ENCODE results near the gene IRF4. TPM values are rescaled to one million over a fixed set of nuclear protein-coding genes. Genes with fewer than 3 reads are reported as not detected.

The IRF4 gene
- total RNA-seq, 3 donors from 2014 or later, result 2.8 to 10.5 (median 4.5) TPM

- H3K36me3 ChIP-seq (ENCODE audit: low read depth), result no peaks in the 10 kb centered on the region
- no peaks in the 10 kb centered on the region for H3K9me3 ChIP-seq
- DNase-seq (no peak), ATAC-seq (no peak)
- no peak overlapping the region for H3K4me3 ChIP-seq
- TF ChIP-seq CTCF (IDR thresholded peaks at IDR 0.05), result no peak
- no peaks in the 10 kb centered on the region for H3K4me1 ChIP-seq (ENCODE audit: low read depth)
- intact Hi-C loops (cut with DNase I, micrococcal nuclease), result no loop called here
Measured at GRCh38 chr6:449486-450419, 58.2 kb downstream of the IRF4 start.

GRCh38 chr6:451336-451735 lies 59.8 kb downstream of the IRF4 start:
- H3K4me1 ChIP-seq (ENCODE audit: low read depth), result no peaks in the 10 kb centered on the region
- no peaks in the 10 kb centered on the region for H3K9me3 ChIP-seq
- DNase-seq, result no peak
- no peak for ATAC-seq
- no peaks in the 10 kb centered on the region for H3K36me3 ChIP-seq (ENCODE audit: low read depth)
- TF ChIP-seq CTCF (IDR thresholded peaks at IDR 0.05), result no peak
- intact Hi-C loops (cut with DNase I, micrococcal nuclease), result no loop called here
- H3K4me3 ChIP-seq, result no peak overlapping the region

GRCh38 chr6:451847-452246 lies 60.3 kb downstream of the IRF4 start:
- no peak overlapping the region for H3K4me3 ChIP-seq
- intact Hi-C loops (cut with DNase I, micrococcal nuclease), result no loop called here
- no peaks in the 10 kb centered on the region for H3K36me3 ChIP-seq (ENCODE audit: low read depth)
- no peaks in the 10 kb centered on the region for H3K4me1 ChIP-seq (ENCODE audit: low read depth)
- H3K9me3 ChIP-seq, result no peaks in the 10 kb centered on the region
- no peak for TF ChIP-seq CTCF (IDR thresholded peaks at IDR 0.05)
- DNase-seq (no peak), ATAC-seq (no peak)

GRCh38 chr6:452301-453067 lies 60.9 kb downstream of the IRF4 start:
- TF ChIP-seq CTCF (IDR thresholded peaks at IDR 0.05), result no peak
- no peaks in the 10 kb centered on the region for H3K4me1 ChIP-seq (ENCODE audit: low read depth)
- H3K4me3 ChIP-seq, result no peak overlapping the region
- H3K9me3 ChIP-seq, result no peaks in the 10 kb centered on the region
- H3K36me3 ChIP-seq (ENCODE audit: low read depth), result no peaks in the 10 kb centered on the region
- intact Hi-C loops (cut with DNase I, micrococcal nuclease), result no loop called here
- DNase-seq (no peak), ATAC-seq (no peak)

- ATAC-seq (peak; percentile 25), DNase-seq (peak in 2 of 3 donors; percentile 24 to 40)
- H3K4me3 ChIP-seq, result no peak overlapping the region
- intact Hi-C loops (cut with DNase I, micrococcal nuclease), result no loop called here
- H3K9me3 ChIP-seq, result no peaks in the 10 kb centered on the region
- no peaks in the 10 kb centered on the region for H3K4me1 ChIP-seq (ENCODE audit: low read depth)
- TF ChIP-seq CTCF (IDR thresholded peaks at IDR 0.05), result no peak
- no peaks in the 10 kb centered on the region for H3K36me3 ChIP-seq (ENCODE audit: low read depth)
Measured at GRCh38 chr6:453152-453551, 61.6 kb downstream of the IRF4 start.
